Astrocyte of the cerebellum (primary cell): ENCODE data around the gene FCGR3A.
"Not testable (repeated sequence)": the region's sequence is repeated elsewhere in the genome, so short reads cannot be mapped to it uniquely, and the experiment has no call there.

ENCODE experiments used
- DNase-seq: peaks from one replicate; pipeline ENCODE4 v3.0.0-alpha.2; 2011; ENCODE audit warnings: low read depth
- H3K4me3 ChIP-seq: 2 replicates; pipeline ENCODE4 v1.5.1; 2011; ENCODE audit warnings: mild to moderate bottlenecking, low read depth, low read length, moderate library complexity
- in situ Hi-C: cut with HindIII; loops from 2 replicates; pipeline ENCODE4 v1.10.0; 2017; ENCODE audit warnings: low sequenced_read_pairs

The FCGR3A gene

GRCh38 chr1:161563522-161563921, 13.9 kb upstream of the FCGR3A start:
- H3K4me3 ChIP-seq, in situ Hi-C loops, DNase-seq: not testable (repeated sequence)

- DNase-seq, H3K4me3 ChIP-seq, in situ Hi-C loops: not testable (repeated sequence)
Observed at GRCh38 chr1:161562441-161562840, 12.8 kb upstream of the FCGR3A start.

DNA sequence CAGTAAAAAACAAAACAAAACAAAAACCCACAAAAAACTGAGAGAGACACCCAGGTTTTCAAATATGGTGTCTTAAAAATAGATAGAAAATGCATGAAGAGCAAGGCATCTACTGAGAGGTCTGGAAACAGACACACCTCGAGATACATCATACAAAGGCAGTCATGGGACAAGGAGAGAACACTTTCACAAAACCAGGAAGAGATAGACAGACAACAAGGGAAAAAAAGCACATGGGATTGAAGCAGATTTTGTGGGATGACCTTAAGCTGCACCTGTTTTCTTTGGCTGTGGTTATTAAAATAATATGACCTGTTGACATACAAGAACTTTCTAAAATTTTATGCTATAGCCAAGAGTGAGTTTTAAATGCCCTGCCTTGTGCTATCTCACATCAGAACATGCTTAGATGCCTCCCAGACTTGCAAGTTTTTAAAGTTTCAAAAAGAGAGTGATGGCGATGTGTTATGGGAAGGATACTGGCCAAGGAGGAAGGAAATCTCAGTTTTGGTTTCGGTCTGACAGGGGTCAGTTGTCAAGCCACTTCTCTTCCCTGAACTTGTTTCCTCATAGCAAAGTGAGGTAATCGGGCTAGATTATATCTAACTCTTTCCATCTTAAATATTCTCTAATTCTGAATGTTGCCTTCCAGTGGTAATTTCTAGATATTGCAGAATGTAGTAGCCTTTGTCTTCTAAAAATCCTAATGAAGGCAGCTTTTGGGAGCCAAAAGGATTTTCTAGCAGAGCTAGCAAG, 11.5 kb upstream of the FCGR3A start:
- H3K4me3 ChIP-seq, in situ Hi-C loops, DNase-seq: not testable (repeated sequence)

DNA sequence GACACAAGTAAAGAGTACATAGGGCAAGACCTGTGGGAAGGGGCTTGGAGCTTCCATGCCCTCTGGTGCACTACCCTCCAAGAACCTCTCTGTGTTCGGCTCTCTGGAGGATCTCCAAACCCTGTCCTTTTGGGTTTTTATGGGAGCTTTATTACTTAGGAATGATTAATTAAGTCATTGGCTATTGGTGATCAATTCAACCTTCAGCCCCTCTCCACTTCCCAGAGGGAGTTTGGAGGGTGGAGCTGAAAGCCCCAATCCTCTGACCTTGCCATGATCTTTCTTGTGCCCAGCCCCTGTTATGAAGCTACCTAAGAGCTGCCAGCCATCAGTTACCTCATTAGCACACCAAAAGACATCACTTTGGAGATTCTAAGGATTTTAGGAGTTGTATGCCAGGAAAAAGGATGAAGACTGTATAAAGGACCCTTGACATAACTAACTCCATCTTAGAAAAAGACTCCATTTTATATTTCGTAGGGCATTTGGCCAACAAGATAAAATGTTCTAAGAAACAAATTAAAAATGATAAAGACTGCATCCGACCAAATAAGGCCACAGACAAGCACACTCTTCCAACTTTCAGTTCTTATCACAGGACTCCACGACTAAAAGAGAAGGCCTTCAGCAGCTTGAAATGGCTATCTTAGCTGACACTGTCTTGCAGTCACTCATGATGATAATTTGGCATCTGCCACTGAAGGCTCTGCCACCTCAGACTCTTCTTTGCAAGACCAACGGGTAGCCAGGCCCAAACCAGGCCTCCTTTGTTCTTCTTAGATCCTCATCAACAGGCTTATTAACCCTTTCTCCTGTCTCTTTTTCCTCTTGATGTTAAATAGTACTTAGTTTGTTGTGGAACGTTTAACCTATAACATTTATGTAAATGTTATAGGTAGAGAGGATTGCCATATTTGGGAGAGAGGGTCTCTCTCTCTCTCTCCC, 8.2 kb upstream of the FCGR3A start:
- H3K4me3 ChIP-seq, DNase-seq, in situ Hi-C loops: not testable (repeated sequence)

DNA sequence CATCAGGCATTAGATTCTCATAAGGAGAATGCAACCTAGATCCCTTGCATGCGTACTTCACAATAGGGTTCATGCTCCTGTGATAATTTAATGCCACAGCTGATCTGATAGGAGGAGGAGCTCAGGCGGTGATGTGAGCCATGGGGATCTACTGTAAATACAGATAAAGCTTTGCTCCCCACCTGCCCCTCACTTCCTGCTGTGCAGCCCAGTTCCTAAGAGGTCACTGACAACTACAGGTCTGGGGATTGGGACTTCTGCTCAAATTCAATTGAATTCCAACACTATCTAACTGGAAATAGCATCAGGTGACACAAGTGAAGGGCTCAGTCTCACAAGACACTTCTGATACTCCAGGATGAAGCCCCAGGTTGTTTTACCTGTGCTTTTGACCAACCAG, 7.4 kb upstream of the FCGR3A start:
- DNase-seq, H3K4me3 ChIP-seq, in situ Hi-C loops: not testable (repeated sequence)

GRCh38 chr1:161556143-161556542, 6.5 kb upstream of the FCGR3A start:
- H3K4me3 ChIP-seq, DNase-seq, in situ Hi-C loops: not testable (repeated sequence)

- DNase-seq, H3K4me3 ChIP-seq, in situ Hi-C loops: not testable (repeated sequence)
Observed at GRCh38 chr1:161554815-161555417, 5.3 kb upstream of the FCGR3A start.

GRCh38 chr1:161554340-161554739, 4.7 kb upstream of the FCGR3A start:
- H3K4me3 ChIP-seq, in situ Hi-C loops, DNase-seq: not testable (repeated sequence)

GRCh38 chr1:161553631-161554030, 4.0 kb upstream of the FCGR3A start:
- DNase-seq, in situ Hi-C loops, H3K4me3 ChIP-seq: not testable (repeated sequence)

GRCh38 chr1:161550942-161551341, 1.3 kb upstream of the FCGR3A start:
- H3K4me3 ChIP-seq, in situ Hi-C loops, DNase-seq: not testable (repeated sequence)

DNA sequence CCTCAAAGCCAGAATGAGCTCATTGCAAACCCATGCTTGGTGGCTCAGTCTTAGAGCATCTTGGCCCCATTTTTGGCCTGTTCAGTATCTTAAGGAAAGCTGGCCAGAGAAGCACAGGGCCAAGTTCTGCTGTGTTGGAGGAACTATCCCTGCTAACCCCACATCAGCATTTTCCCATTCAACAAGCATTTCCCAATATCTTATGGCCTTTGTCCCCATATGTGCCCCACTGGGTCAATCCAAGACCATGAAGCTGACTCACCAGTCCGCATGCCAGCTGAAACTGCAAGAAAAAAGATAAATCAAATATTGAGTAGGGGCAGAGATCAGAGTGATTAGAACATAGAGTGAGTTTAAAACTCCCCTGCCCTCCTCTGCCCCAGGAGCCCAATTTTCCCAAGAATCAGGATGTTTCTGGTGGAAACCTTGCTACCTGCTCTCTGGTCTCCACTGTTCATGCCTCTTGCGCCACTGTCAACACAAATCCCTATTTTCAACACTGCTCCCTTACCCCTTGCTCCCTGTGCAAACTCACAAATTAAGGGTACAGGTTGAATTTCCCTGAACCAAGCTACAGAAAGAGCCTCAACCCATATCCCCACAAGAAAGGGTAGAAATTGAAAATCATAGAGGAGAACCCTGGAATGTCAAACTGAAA, 740 bp downstream of the FCGR3A start:
- DNase-seq, H3K4me3 ChIP-seq, in situ Hi-C loops: not testable (repeated sequence)

DNA sequence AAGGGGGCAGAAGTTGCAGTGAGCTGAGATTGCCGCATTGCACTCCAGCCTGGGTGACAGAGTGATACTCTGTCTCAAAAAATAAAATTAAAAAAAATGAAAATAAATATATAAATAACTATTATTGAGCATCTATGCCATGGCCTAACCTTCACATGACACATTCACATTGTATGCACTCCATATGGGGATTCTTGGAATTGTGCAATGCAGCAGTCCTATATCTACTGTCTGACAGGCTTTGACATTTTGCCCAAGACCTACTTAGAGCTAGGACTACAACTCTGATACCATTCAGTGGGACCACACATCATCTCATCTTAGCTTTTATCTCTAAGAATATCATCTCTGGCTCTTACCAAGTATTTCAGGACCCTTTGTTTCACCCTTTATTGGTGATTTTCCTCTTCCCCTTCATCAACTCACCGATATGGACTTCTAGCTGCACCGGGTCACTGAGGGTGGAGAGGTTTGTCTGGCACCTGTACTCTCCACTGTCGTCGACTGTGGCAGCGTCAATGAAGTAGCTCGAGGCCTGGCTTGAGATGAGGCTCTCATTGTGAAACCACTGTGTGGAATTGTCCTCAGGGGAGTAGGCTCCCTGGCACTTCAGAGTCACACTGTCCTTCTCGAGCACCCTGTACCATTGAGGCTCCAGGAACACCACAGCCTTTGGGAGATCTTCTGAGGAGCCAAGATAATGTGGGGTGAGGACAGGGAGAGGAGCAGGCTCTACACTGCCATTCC, 1.4 kb downstream of the FCGR3A start:
- H3K4me3 ChIP-seq, DNase-seq, in situ Hi-C loops: not testable (repeated sequence)

- DNase-seq, H3K4me3 ChIP-seq, in situ Hi-C loops: not testable (repeated sequence)
Observed at GRCh38 chr1:161545005-161545731, 4.5 kb downstream of the FCGR3A start.

- in situ Hi-C loops, H3K4me3 ChIP-seq, DNase-seq: not testable (repeated sequence)
Observed at GRCh38 chr1:161543125-161543524, 6.5 kb downstream of the FCGR3A start.

GRCh38 chr1:161542091-161542559, 7.5 kb downstream of the FCGR3A start:
- DNase-seq, in situ Hi-C loops, H3K4me3 ChIP-seq: not testable (repeated sequence)

GRCh38 chr1:161540570-161540960, 9.1 kb downstream of the FCGR3A start:
- H3K4me3 ChIP-seq, DNase-seq, in situ Hi-C loops: not testable (repeated sequence)
